ENCODE measurements around the gene PKDREJ. TPM values are rescaled to one million over a fixed set of nuclear protein-coding genes. Genes with fewer than 3 reads are reported as not detected.

The PKDREJ gene
- total and polyA plus RNA-seq, 9 donors: under 0.01 to 0.17 (median 0.12) TPM; not detected in 1

DNA sequence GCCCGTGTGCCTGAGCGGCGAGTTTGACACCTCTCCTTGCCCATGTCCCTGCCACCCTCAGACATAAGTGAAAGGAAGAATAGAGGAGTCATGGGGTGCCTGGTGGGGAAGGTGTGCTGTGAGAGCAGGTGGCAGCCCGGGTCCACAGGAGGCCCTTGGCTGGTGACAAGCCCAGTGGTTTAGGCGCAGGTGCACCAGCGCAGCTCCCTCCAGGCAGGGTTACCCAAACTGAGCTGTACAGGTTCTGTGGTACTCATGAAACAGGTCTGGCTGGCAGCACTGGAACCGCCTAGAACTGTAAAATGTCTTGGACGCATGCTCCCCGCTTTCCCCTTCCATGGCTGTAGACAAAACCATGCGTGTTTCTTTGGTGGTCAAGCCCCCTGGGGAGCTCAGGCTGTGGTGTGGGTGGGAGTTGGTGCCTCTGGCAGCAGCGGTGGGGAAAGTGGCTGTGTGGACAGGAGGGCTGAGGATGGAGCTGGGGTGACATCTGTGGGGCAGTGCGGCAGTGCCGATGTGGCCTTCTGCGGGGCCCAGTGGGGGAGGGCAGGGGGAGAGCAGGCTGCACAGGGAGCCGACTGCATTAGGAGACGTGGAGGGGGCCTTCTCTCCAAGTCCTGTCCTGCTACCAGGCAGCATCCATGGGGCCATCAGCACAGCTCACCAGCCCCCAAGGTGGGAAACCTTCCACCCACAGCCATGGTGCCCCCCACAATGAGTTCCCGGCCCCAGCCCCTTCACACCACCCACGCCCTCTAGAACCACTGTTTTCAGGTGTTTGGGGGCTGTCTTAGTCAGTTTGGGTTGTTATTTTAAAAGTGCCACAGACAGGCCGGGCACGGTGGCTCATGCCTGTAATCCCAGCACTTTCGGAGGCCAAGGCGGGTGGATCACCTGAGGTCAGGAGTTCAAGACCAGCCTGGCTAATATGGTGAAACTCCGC is 28.0 kb upstream of the PKDREJ start:
- no peak overlapping the region for H3K4me3 ChIP-seq
- 92 to 97% (median 96%) methylated on average over 23 of the region's 23 CpGs for WGBS, 3 donors
- H3K36me3 ChIP-seq: no peaks in the 10 kb centered on the region

DNA sequence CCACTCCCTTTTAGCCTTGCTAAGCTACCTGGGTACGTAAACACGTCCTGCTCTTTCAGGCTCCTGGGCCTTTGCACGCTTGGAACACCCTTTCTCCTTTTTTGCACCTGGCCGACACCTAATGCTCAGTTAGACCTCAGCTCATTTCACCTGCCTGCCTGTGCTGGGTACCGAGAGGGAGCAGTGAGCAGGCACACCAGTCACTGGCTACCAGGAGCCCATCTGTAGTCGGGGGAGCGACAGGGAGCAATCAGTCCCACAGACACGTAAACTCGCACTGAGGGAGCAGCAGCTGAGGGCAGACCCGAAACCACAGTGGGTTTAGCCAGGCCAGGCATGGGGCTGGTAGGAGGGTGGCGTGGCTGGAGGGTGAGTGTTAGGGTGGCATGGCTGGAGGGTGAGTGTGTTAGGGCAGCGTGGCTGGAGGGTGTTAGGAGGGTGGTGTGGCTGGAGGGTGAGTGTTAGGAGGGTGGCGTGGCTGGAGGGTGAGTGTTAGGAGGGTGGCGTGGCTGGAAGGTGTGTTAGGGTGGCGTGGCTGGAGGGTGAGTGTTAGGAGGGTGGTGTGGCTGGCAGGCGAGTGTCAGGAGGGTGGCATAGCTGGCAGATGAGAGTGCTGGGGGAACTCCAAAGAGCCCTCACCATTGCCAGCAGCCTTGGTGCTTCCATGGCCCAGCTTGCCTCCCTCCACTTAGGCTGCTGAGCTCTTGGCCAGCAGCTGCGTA is 27.1 kb upstream of the PKDREJ start:
- Histone ChIP-seq H3K27me3 (no peaks in the 10 kb centered on the region), H3K27ac (no peak overlapping the region), H3K9me3 (no peaks in the 10 kb centered on the region), H3K4me3 (no peak overlapping the region), H3K36me3 (no peaks in the 10 kb centered on the region), H3K4me1 (ENCODE audit: insufficient read depth) (no peaks in the 10 kb centered on the region)
- whole genome bisulfite sequencing, 3 donors: 92 to 98% (median 95%) methylated on average over 17 of the region's 17 CpGs
- TF ChIP-seq, protein P1, sequence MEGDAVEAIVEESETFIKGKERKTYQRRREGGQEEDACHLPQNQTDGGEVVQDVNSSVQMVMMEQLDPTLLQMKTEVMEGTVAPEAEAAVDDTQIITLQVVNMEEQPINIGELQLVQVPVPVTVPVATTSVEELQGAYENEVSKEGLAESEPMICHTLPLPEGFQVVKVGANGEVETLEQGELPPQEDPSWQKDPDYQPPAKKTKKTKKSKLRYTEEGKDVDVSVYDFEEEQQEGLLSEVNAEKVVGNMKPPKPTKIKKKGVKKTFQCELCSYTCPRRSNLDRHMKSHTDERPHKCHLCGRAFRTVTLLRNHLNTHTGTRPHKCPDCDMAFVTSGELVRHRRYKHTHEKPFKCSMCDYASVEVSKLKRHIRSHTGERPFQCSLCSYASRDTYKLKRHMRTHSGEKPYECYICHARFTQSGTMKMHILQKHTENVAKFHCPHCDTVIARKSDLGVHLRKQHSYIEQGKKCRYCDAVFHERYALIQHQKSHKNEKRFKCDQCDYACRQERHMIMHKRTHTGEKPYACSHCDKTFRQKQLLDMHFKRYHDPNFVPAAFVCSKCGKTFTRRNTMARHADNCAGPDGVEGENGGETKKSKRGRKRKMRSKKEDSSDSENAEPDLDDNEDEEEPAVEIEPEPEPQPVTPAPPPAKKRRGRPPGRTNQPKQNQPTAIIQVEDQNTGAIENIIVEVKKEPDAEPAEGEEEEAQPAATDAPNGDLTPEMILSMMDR (IDR thresholded peaks at IDR 0.05): no peak
- TF ChIP-seq POLR2A (IDR thresholded peaks at IDR 0.05) (no peak), EP300 (IDR thresholded peaks at IDR 0.05) (no peak)
- no peak for DNase-seq
- intact Hi-C loops (cut with DNase I): loop anchor here in 1 of 4 donors (10.0 kb wide), 1 partner anchor 295 kb away; no protein-coding TSS in a partner anchor

More for the DNA sequence above, 28.0 kb upstream of the PKDREJ start:
- Histone ChIP-seq H3K27me3 (no peaks in the 10 kb centered on the region), H3K4me1 (ENCODE audit: insufficient read depth) (no peaks in the 10 kb centered on the region), H3K27ac (no peak overlapping the region), H3K9me3 (no peaks in the 10 kb centered on the region)
- intact Hi-C loops (cut with DNase I): loop anchor here in 1 of 4 donors (10.0 kb wide), 1 partner anchor 296 kb away; no protein-coding TSS in a partner anchor
- no peak for DNase-seq
- no peak for TF ChIP-seq POLR2A (IDR thresholded peaks at IDR 0.05)
- no peak for TF ChIP-seq EP300 (IDR thresholded peaks at IDR 0.05)
- TF ChIP-seq, protein P1 (IDR thresholded peaks at IDR 0.05): no peak

DNA sequence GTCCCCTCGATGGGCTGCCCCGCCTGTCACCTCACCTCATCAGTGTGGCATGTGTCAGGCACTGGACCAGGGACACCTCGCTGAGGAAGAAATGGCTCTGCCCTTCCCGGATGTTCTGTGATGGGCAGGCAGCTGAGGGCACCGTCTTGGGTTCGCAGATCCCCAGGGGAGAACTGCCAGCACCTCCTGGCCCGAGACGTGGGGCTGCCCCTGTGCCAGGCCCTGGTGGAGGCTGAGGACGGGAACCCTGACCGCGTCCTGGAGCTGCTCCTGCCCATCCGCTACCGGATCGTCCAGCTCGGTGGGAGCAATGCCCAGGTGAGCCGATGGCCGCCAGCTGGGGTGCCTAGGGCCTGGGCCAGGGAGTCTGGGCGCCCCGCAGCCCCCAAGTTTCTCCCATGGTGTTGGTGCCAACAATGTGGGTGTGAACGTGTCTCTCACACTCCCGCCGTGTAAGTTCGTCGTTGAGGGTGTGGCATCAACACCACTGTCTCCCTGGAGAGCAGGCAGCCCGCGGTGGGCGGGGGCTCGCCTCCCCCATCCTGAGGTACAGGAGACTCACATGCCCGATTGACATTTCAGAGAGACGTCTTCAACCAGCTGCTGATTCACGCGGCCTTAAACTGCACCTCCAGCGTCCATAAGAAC is 26.2 kb upstream of the PKDREJ start:
- no peaks in the 10 kb centered on the region for H3K4me1 ChIP-seq (ENCODE audit: insufficient read depth)
- no peaks in the 10 kb centered on the region for H3K36me3 ChIP-seq
- no peak overlapping the region for H3K4me3 ChIP-seq
- H3K27ac ChIP-seq: no peak overlapping the region
- H3K9me3 ChIP-seq: no peaks in the 10 kb centered on the region
- 77 to 86% (median 82%) methylated on average over 33 of the region's 33 CpGs for WGBS, 3 donors
- no peak for DNase-seq
- no peaks in the 10 kb centered on the region for H3K27me3 ChIP-seq
- TF ChIP-seq EP300 (IDR thresholded peaks at IDR 0.05) (no peak), POLR2A (IDR thresholded peaks at IDR 0.05) (no peak)
- TF ChIP-seq, protein P1 (IDR thresholded peaks at IDR 0.05): no peak
- intact Hi-C loops (cut with DNase I): no loop called here

DNA sequence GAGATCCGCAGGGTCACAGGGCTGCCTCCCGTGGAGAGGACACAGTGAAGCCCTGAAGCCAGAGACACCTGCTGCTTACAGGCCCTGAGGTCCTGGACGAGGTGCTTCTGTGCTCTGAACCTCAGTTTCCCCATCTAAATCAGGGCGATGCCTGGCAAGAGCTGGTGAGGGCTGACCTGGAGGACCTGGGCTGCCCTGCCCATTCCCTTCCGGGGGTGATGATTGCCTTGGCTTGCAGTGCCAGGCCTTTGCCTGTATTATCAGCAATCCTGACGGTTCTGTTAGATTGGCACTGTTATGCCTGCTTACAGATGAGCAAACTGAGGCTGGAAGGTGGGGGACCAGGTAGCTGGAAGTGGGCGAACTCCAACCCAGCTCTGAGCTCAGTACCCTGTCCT is 25.7 kb upstream of the PKDREJ start:
- no peak for DNase-seq
- H3K36me3 ChIP-seq: no peaks in the 10 kb centered on the region
- intact Hi-C loops (cut with DNase I): no loop called here
- H3K27me3 ChIP-seq: no peaks in the 10 kb centered on the region
- H3K9me3 ChIP-seq: no peaks in the 10 kb centered on the region
- H3K4me3 ChIP-seq: no peak overlapping the region
- TF ChIP-seq EP300 (IDR thresholded peaks at IDR 0.05): no peak
- TF ChIP-seq, protein P1 (IDR thresholded peaks at IDR 0.05): no peak
- TF ChIP-seq POLR2A (IDR thresholded peaks at IDR 0.05): no peak
- 81 to 88% (median 87%) methylated on average over 5 to 7 of the region's 7 CpGs for WGBS, 3 donors
- H3K4me1 ChIP-seq (ENCODE audit: insufficient read depth): no peaks in the 10 kb centered on the region
- H3K27ac ChIP-seq: no peak overlapping the region

Measured in ovary (tissue), 9 donors.